Neural cell (in vitro differentiated cells): ENCODE measurements around the gene DPY19L2. TPM values are rescaled to one million over a fixed set of nuclear protein-coding genes. Genes with fewer than 3 reads are reported as not detected.
"Not testable (repeated sequence)": the region's sequence is repeated elsewhere in the genome, so short reads cannot be mapped to it uniquely, and the experiment has no call there.

ENCODE experiments used
- H2AFZ ChIP-seq: fragments of 200-600, 300-800 bp; sonication (generic), shearing (Covaris generic); 2 replicates; pipeline ENCODE4 v1.6.0; 2014; ENCODE audit warnings: low read depth, mild to moderate bottlenecking, antibody characterized with exemption, low read length, moderate library complexity
- H3F3A ChIP-seq: fragments of 200-600 bp; shearing (Covaris generic); 2 replicates; pipeline ENCODE4 v1.6.1; 2016; ENCODE audit warnings: mild to moderate bottlenecking, moderate library complexity, mixed read lengths, antibody characterized with exemption, low read length; ENCODE audit not compliant: insufficient read depth, poor library complexity, severe bottlenecking
- H3K27ac ChIP-seq: fragments of 200-600, 300-800 bp; sonication (generic), shearing (Covaris generic); 2 replicates; pipeline ENCODE4 v1.5.1; 2014; ENCODE audit warnings: mild to moderate bottlenecking, low read length, moderate library complexity
- H3K27me3 ChIP-seq: fragments of 300-800, 200-600 bp; sonication (generic), shearing (Covaris generic); 2 replicates; pipeline ENCODE4 v1.6.0; 2014; ENCODE audit warnings: mild to moderate bottlenecking, low read depth, low read length, moderate library complexity; ENCODE audit not compliant: insufficient read depth
- H3K36me3 ChIP-seq: fragments of 300-800, 200-600 bp; sonication (generic), shearing (Covaris generic); 2 replicates; pipeline ENCODE4 v1.5.1; 2014; ENCODE audit warnings: mild to moderate bottlenecking, antibody characterized with exemption, low read length, moderate library complexity; ENCODE audit not compliant: insufficient read depth
- H3K4me2 ChIP-seq: fragments of 300-800, 200-600 bp; sonication (generic), shearing (Covaris generic); 2 replicates; pipeline ENCODE4 v1.6.0; 2014; ENCODE audit warnings: mild to moderate bottlenecking, low read length
- H3K4me3 ChIP-seq: fragments of 300-800, 200-600 bp; sonication (generic), shearing (Covaris generic); 2 replicates; pipeline ENCODE4 v1.5.1; 2014; ENCODE audit warnings: mild to moderate bottlenecking, low read length, moderate library complexity
- H3K79me2 ChIP-seq: fragments of 200-600 bp; shearing (Covaris generic); replicated peaks from 2 replicates; pipeline ENCODE4 v1.6.0; 2014; ENCODE audit warnings: mild to moderate bottlenecking, low read length, moderate library complexity; ENCODE audit not compliant: insufficient read depth
- H3K9ac ChIP-seq: fragments of 300-800, 200-600 bp; sonication (generic), shearing (Covaris generic); 2 replicates; pipeline ENCODE4 v1.6.1; 2016; ENCODE audit warnings: mild to moderate bottlenecking, low read length, mixed read lengths
- H3K9me2 ChIP-seq: fragments of 200-600 bp; shearing (Covaris generic); 2 replicates; pipeline ENCODE4 v1.6.1; 2016; ENCODE audit warnings: mild to moderate bottlenecking, low read length, mixed read lengths; ENCODE audit not compliant: insufficient read depth
- H3K9me3 ChIP-seq: fragments of 200-600, 300-800 bp; sonication (generic), shearing (Covaris generic); 2 replicates; pipeline ENCODE4 v1.6.1; 2016; ENCODE audit warnings: mild to moderate bottlenecking, mixed run types, low read length, moderate library complexity, mixed read lengths
- H4K20me1 ChIP-seq: fragments of 200-600 bp; shearing (Covaris generic); 2 replicates; pipeline ENCODE4 v1.6.1; 2016; ENCODE audit warnings: mild to moderate bottlenecking, mixed run types; ENCODE audit not compliant: insufficient read depth
- polyA plus RNA-seq: library from polyadenylated mRNA; depleted of rRNA; stranded (reverse); fragments of >200 nt; gene quantifications from 2 replicates; pipeline ENCODE4 v1.2.3, GENCODE V29; 2014

DPY19L2 gene
- polyA plus RNA-seq, 1 donor from 2014 or later, result 37.9 TPM

GRCh38 chr12:63594828-63595227, 73.5 kb downstream of the DPY19L2 start:
- H2AFZ ChIP-seq, H3F3A ChIP-seq: not testable (repeated sequence)

GRCh38 chr12:63584426-63584825, 83.9 kb downstream of the DPY19L2 start:
- not testable (repeated sequence) for H2AFZ ChIP-seq, H3K9me3 ChIP-seq, H4K20me1 ChIP-seq, H3K9ac ChIP-seq, H3K9me2 ChIP-seq, H3K27me3 ChIP-seq, H3F3A ChIP-seq, H3K27ac ChIP-seq, H3K36me3 ChIP-seq, H3K79me2 ChIP-seq, H3K4me3 ChIP-seq, H3K4me2 ChIP-seq

More at GRCh38 chr12:63594828-63595227, 73.5 kb downstream of the DPY19L2 start:
- not testable (repeated sequence) for H3K9ac ChIP-seq, H3K27me3 ChIP-seq, H3K9me2 ChIP-seq, H3K36me3 ChIP-seq, H3K27ac ChIP-seq, H3K4me3 ChIP-seq, H4K20me1 ChIP-seq, H3K79me2 ChIP-seq, H3K9me3 ChIP-seq, H3K4me2 ChIP-seq

GRCh38 chr12:63583289-63583688, 85.0 kb downstream of the DPY19L2 start:
- H3K9me2 ChIP-seq, H4K20me1 ChIP-seq, H3K27ac ChIP-seq, H3F3A ChIP-seq, H3K79me2 ChIP-seq, H3K9me3 ChIP-seq, H2AFZ ChIP-seq, H3K9ac ChIP-seq, H3K4me3 ChIP-seq, H3K36me3 ChIP-seq, H3K4me2 ChIP-seq, H3K27me3 ChIP-seq: not testable (repeated sequence)

- not testable (repeated sequence) for H3K4me2 ChIP-seq, H4K20me1 ChIP-seq, H3K9me3 ChIP-seq, H3K27ac ChIP-seq, H3K79me2 ChIP-seq, H3K36me3 ChIP-seq, H2AFZ ChIP-seq, H3K4me3 ChIP-seq, H3K9ac ChIP-seq, H3F3A ChIP-seq, H3K27me3 ChIP-seq, H3K9me2 ChIP-seq
Observed at GRCh38 chr12:63577631-63578030, 90.7 kb downstream of the DPY19L2 start.

- not testable (repeated sequence) for H2AFZ ChIP-seq, H3K79me2 ChIP-seq, H3K4me2 ChIP-seq, H3K9ac ChIP-seq, H4K20me1 ChIP-seq, H3K27me3 ChIP-seq, H3K9me3 ChIP-seq, H3K27ac ChIP-seq, H3K4me3 ChIP-seq, H3K9me2 ChIP-seq, H3F3A ChIP-seq, H3K36me3 ChIP-seq
Observed at GRCh38 chr12:63572038-63572437, 96.3 kb downstream of the DPY19L2 start.

DNA sequence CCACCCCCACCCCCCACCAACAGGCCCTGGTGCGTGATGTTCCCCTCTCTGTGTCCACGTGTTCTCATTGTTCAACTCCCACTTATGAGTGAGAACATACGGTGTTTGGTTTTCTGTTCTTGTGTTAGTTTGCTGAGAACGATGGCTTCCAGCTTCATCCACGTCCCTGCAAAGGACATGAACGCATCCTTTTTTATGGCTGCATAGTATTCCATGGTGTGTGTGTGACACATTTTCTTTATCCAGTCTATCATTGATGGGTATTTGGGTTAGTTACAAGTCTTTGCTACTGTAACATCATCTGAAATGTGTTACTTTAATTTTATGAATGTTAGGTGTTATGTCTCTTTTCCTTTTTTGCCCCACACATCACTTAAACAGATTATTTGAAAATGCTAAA, 109.8 kb downstream of the DPY19L2 start:
- H2AFZ ChIP-seq, H3K9me3 ChIP-seq, H3K9me2 ChIP-seq, H3F3A ChIP-seq, H3K27me3 ChIP-seq, H3K36me3 ChIP-seq, H3K79me2 ChIP-seq, H3K4me3 ChIP-seq, H3K4me2 ChIP-seq, H4K20me1 ChIP-seq, H3K9ac ChIP-seq, H3K27ac ChIP-seq: not testable (repeated sequence)

DNA sequence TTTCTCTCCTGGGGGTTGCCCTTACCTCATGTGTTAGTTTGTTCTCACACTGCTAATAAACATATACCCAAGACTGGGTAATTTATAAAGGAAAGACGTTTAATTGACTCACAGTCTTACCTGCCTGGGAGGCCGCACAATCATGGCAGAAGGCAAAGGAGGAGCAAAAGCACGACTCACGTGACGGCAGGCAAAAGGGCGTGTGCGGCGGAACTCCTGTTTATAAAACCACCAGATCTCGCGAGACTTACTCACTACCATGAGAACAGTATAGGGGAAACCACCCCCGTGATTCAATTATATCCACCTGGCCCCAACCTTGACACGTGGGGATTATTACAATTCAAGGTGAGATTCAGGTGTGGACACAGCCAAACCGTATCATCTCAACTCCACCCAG, 116.9 kb downstream of the DPY19L2 start:
- H3K4me3 ChIP-seq, H3F3A ChIP-seq, H3K27ac ChIP-seq, H3K27me3 ChIP-seq, H3K9me3 ChIP-seq, H3K9ac ChIP-seq, H3K9me2 ChIP-seq, H3K36me3 ChIP-seq, H3K4me2 ChIP-seq, H2AFZ ChIP-seq, H3K79me2 ChIP-seq, H4K20me1 ChIP-seq: not testable (repeated sequence)

DNA sequence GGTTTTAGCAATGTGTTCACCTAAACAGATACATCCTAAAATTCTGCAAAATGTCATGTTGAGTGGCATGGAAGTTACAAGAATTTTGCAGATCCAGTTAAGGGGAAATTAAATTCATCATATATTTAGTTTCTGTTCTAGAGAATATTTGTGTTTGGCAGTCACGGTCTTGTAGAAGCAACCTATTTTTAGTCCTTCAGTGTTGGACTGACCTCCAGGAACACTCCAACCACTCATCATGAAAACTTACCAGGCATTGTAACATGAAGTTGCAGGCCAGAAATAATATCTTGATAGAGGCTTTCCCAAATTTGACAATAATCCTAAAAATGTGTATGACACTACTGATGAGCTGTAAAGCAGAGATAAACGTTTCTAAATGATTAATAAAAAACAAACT, 119.3 kb downstream of the DPY19L2 start:
- H2AFZ ChIP-seq, H3K36me3 ChIP-seq, H3K9me3 ChIP-seq, H3K4me3 ChIP-seq, H3K27ac ChIP-seq, H3K9ac ChIP-seq, H4K20me1 ChIP-seq, H3K9me2 ChIP-seq, H3K79me2 ChIP-seq, H3K27me3 ChIP-seq, H3F3A ChIP-seq, H3K4me2 ChIP-seq: not testable (repeated sequence)
